Fibroblast of lung (primary cell): Measurements from ENCODE around the gene GC. TPM values are rescaled to one million over a fixed set of nuclear protein-coding genes. Genes with fewer than 3 reads are reported as not detected.

ENCODE experiments used
- DNase-seq, 2 donors: peaks; one replicate each; pipeline versions ENCODE4 v3.0.0 to v3.0.0-alpha.2; 2010; ENCODE audit warnings: low read depth in 2 of 2
- H2AFZ ChIP-seq: 2 replicates; pipeline ENCODE4 v1.5.1; 2012; ENCODE audit warnings: low read length, control low read depth, inconsistent platforms
- H3K27ac ChIP-seq: 2 replicates; pipeline ENCODE4 v1.5.1; 2011; ENCODE audit warnings: low read length, control low read depth; ENCODE audit not compliant: insufficient read depth
- H3K27me3 ChIP-seq: 2 replicates; pipeline ENCODE4 v1.5.1; 2011; ENCODE audit warnings: mild to moderate bottlenecking, low read length; ENCODE audit not compliant: control insufficient read depth, insufficient read depth
- H3K36me3 ChIP-seq: 2 replicates; pipeline ENCODE4 v1.5.1; 2011; ENCODE audit warnings: low read length; ENCODE audit not compliant: control insufficient read depth, insufficient read depth
- H3K4me1 ChIP-seq: 2 replicates; pipeline ENCODE4 v1.5.1; 2011; ENCODE audit warnings: low read length; ENCODE audit not compliant: control insufficient read depth, insufficient read depth; ENCODE audit errors: extremely low read depth
- H3K4me2 ChIP-seq: 2 replicates; pipeline ENCODE4 v1.5.1; 2011; ENCODE audit warnings: low read length, control low read depth; ENCODE audit not compliant: insufficient read depth; ENCODE audit errors: extremely low read depth
- H3K4me3 ChIP-seq, 4 experiments: fragments of 200-600 bp in 1 of 4; sonication (generic) in 1 of 4; replicated peaks in 1 of 4; 2 replicates each; pipeline ENCODE4 v1.5.1; 2011 to 2016; ENCODE audit warnings: low read length in 4 of 4, low read depth in 3 of 4, mild to moderate bottlenecking in 3 of 4, control low read depth in 2 of 4, inconsistent platforms in 1 of 4, mixed read lengths in 1 of 4; ENCODE audit not compliant: insufficient read depth in 1 of 4; ENCODE audit errors: control extremely low read depth in 1 of 4
- H3K79me2 ChIP-seq: 2 replicates; pipeline ENCODE4 v1.5.1; 2012; ENCODE audit warnings: mild to moderate bottlenecking, low read length, inconsistent platforms; ENCODE audit not compliant: control insufficient read depth, insufficient read depth
- H3K9ac ChIP-seq: 2 replicates; pipeline ENCODE4 v1.5.1; 2011; ENCODE audit warnings: mild to moderate bottlenecking, low read length, control low read depth; ENCODE audit not compliant: insufficient read depth
- H3K9me3 ChIP-seq: 2 replicates; pipeline ENCODE4 v1.5.1; 2012; ENCODE audit warnings: low read depth, low read length; ENCODE audit not compliant: control insufficient read depth, insufficient read depth
- H4K20me1 ChIP-seq: 2 replicates; pipeline ENCODE4 v1.5.1; 2011; ENCODE audit warnings: low read length; ENCODE audit not compliant: control insufficient read depth, insufficient read depth; ENCODE audit errors: extremely low read depth
- CTCF ChIP-seq, 2 donors: IDR thresholded peaks in 1 of 2; conservative IDR thresholded peaks in 1 of 2; 1 replicate in 1 of 2; 2 replicates in 1 of 2; pipeline ENCODE4 v1.5.1; 2011 to 2012; ENCODE audit warnings: low read length in 2 of 2, control low read depth in 1 of 2, inconsistent platforms in 1 of 2, low read depth in 1 of 2, mild to moderate bottlenecking in 1 of 2
- EZH2 ChIP-seq: IDR thresholded peaks from 2 replicates; pipeline ENCODE4 v1.5.1; 2012; ENCODE audit warnings: low read length, control low read depth, mild to moderate bottlenecking; ENCODE audit errors: missing control alignments
- polyA plus RNA-seq, 2 donors: library from polyadenylated mRNA; depleted of rRNA in 1 of 2; stranded (reverse) in 1 of 2; unstranded in 1 of 2; fragments of >200 nt; gene quantifications; 2 replicates each; pipeline ENCODE4 v1.2.1, GENCODE V29; 2011 to 2012; ENCODE audit warnings: missing spikeins in 1 of 2
- total RNA-seq: library from RNA; depleted of rRNA; stranded (reverse); fragments of >200 nt; gene quantifications from 2 replicates; pipeline ENCODE4 v1.2.1, GENCODE V29; 2014

GC gene
- total and polyA plus RNA-seq, 2 donors (not counting 1 experiment from before 2014, with no cell fraction given) = not detected

GRCh38 chr4:71698141-71698540, 85.7 kb downstream of the GC start:
- H3K27me3 ChIP-seq = no peaks in the 10 kb centered on the region
- DNase-seq = no peak
- no peaks in the 10 kb centered on the region for H3K79me2 ChIP-seq
- no peak overlapping the region for H3K4me2 ChIP-seq
- no peaks in the 10 kb centered on the region for H3K4me1 ChIP-seq
- H3K27ac ChIP-seq = no peak overlapping the region
- H2AFZ ChIP-seq = no peak overlapping the region
- H3K9me3 ChIP-seq = no peaks in the 10 kb centered on the region
- no peak for TF ChIP-seq CTCF (conservative IDR thresholded peaks at IDR 0.05 in 1 of 2, IDR thresholded peaks at IDR 0.05 in 1 of 2; ENCODE audit: low read depth in 1 of 2, low read length in 2 of 2)
- no peak for TF ChIP-seq EZH2
- no peaks in the 10 kb centered on the region for H3K36me3 ChIP-seq
- no peak overlapping the region for H3K4me3 ChIP-seq
- no peak overlapping the region for H3K9ac ChIP-seq
- H4K20me1 ChIP-seq = no peaks in the 10 kb centered on the region

GRCh38 chr4:71697031-71697430, 86.8 kb downstream of the GC start:
- Histone ChIP-seq H3K4me3 (no peak overlapping the region), H3K4me2 (no peak overlapping the region), H3K27me3 (no peaks in the 10 kb centered on the region), H3K27ac (no peak overlapping the region), H3K9ac (no peak overlapping the region), H4K20me1 (no peaks in the 10 kb centered on the region), H3K36me3 (no peaks in the 10 kb centered on the region), H3K4me1 (no peaks in the 10 kb centered on the region), H3K9me3 (no peaks in the 10 kb centered on the region), H3K79me2 (no peaks in the 10 kb centered on the region), H2AFZ (no peak overlapping the region)
- DNase-seq = no peak
- TF ChIP-seq CTCF (conservative IDR thresholded peaks at IDR 0.05 in 1 of 2, IDR thresholded peaks at IDR 0.05 in 1 of 2; ENCODE audit: low read depth in 1 of 2, low read length in 2 of 2) = no peak
- no peak for TF ChIP-seq EZH2

GRCh38 chr4:71694961-71695360, 88.9 kb downstream of the GC start:
- no peaks in the 10 kb centered on the region for H3K4me1 ChIP-seq
- no peak for DNase-seq
- H3K9me3 ChIP-seq = no peaks in the 10 kb centered on the region
- H3K4me3 ChIP-seq = no peak overlapping the region
- no peak overlapping the region for H3K4me2 ChIP-seq
- H2AFZ ChIP-seq = no peak overlapping the region
- H4K20me1 ChIP-seq = no peaks in the 10 kb centered on the region
- H3K27ac ChIP-seq = no peak overlapping the region
- no peaks in the 10 kb centered on the region for H3K79me2 ChIP-seq
- TF ChIP-seq EZH2 (no peak), CTCF (conservative IDR thresholded peaks at IDR 0.05 in 1 of 2, IDR thresholded peaks at IDR 0.05 in 1 of 2; ENCODE audit: low read depth in 1 of 2, low read length in 2 of 2) (no peak)
- no peaks in the 10 kb centered on the region for H3K27me3 ChIP-seq
- H3K36me3 ChIP-seq = no peaks in the 10 kb centered on the region
- H3K9ac ChIP-seq = no peak overlapping the region
